ENCODE measurements around the gene PCNT.
"Not testable (repeated sequence)": the region's sequence is repeated elsewhere in the genome, so short reads cannot be mapped to it uniquely, and the experiment has no call there.

Gene PCNT

GRCh38 chr21:46304955-46305354 lies 19.0 kb upstream of the PCNT start:
- DNase-seq, result no peak

- no peak for DNase-seq
Measured at GRCh38 chr21:46307625-46308024, 16.3 kb upstream of the PCNT start.

- no peak for DNase-seq
Measured at GRCh38 chr21:46308431-46308830, 15.5 kb upstream of the PCNT start.

DNA sequence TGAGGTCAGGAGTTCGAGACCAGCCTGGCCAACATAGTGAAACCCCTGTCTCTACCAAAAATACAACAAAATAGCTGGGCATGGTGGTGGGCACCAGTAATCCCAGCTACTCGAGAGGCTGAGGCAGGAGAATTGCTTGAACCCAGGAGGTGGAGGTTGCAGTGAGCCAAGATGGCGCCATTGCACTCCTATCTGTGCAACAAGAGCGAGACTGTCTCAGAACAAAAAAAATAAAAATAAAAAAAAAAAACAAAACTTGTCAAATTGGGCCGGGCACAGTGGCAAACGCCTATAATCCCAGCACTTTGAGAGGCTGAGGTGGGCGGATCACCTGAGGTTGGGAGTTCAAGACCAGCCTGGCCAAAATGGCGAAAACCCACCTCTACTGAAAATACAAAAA lies 13.7 kb upstream of the PCNT start:
- not testable (repeated sequence) for DNase-seq

DNA sequence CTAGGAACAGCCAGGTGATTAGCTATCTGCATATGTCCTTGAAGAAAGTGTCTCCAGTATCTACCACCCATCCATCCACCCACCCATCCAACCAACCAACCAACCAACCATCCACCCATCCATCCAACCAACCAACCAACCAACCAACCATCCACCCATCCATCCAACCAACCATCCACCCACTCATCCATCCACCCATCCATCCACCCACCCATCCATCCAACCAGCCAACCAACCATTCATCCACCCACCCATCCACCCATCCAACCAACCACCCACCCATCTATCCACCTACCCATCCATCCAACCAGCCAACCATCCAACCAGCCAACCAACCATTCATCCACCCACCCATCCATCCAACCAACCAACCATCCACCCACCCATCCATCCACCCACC lies 12.4 kb upstream of the PCNT start:
- DNase-seq, result no peak

DNA sequence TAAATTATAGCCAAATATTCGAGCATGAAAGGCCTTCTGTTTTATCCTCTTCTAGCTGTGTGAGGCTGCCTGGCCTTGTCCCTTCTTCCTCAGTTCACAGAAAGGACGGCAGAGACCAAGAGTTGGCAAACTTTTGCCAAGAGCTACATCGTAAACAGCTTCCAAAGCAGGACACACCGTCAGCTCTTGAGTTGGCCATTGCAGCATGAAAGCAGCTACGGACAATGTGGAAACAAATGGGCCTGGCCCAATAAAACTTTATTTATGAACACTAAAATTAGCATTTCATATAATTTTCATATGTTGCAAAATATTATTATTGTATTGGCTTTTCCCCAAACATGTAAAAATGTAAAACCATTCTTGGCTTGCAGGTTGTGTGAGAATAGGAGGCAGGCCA lies 11.0 kb upstream of the PCNT start:
- no peak for DNase-seq

DNA sequence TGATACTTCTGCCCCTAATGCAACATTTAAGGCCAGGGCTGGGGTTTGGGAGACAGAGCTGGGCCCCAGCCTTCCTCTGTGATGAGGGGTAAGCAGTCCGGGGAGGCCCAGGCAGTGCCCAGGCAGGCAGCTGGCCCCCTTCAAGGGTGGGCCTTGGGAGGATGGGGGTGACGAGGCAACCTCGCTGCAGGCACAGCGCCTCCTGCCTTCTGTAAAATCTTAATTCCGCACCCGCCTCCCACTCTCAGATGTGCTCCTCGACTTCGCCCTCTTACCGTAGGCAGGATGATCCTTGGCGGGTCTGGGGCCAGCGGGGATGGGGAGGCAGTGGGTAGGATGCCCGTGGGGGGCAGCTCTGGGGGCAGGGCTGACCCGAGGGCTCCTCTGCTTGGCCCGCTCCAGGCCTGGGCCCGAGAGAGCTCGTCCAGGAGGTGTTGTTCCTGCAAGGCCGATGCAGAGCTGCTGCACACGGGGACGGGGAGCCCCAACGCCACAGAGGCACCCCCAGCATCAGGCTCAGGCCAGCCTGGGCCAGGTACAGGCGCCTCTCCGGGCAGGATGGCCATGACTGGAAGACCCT lies 9.4 kb upstream of the PCNT start:
- no peak for DNase-seq

DNA sequence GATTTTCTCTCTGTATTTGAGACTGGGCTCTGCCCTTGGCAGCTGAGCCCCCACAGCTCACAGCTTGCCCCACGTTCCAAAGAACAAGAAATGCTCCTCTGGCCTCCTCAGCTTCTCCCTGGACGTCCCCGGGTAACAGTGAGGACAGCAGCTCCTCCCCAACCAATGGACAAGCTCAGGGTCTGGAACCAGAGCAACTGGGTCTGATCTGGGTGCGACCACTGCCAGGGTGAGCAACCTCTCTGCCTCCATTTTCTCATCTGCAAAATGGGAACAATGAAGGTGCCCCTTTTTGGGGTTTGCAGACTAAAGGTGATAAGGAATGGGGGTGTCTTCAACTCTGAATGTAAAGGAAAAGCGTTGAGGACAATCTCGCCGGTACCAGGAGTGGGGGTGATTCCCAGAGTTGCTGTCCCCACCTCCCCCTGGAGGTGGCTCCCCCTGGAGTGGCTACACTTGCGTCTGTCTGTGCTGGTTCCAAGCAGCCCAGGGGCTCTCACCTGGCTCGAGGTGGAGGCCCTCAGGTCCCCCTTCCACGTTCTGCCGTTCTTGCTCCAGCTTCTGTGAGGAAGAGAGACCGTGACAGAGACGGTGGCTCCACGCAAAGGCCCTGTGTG lies 7.1 kb upstream of the PCNT start:
- no peak for DNase-seq

DNA sequence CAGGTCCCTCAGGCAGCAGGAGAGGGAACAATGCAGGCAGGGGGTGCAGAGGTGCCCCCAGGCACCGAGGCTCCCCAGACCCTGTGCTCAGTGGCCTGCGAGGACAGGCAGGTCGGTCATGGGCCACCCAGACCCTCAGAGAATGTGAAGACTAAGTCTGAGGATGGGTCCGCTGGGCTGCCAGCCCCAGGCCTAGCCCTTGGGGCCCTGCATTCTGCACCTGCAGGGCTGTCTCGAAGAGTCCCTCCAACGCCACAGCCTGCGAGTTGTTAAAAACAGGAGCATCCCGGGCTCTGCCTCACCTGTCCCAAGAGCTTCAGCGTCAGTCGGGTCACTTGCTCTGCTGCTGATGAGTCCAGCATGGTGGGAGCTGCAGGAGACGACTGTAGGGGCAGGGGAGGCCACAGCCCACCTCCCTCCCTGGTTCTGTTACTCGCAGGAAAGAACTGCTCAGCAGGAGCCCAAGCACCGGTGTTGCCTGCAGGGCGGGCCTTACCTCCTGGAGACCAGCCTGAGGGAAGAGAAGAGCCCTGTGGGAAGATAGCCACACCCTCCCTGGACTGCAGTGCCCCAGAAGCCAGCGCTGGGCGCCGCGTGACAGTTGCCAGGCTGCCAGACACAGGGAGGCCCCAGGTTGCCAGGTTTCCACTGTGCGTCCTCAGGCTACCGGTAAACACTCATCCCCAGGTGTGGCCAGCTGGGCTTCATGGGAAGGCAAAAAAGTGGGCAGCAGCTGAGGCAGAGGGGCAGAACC lies 6.1 kb upstream of the PCNT start:
- DNase-seq, result no peak

DNA sequence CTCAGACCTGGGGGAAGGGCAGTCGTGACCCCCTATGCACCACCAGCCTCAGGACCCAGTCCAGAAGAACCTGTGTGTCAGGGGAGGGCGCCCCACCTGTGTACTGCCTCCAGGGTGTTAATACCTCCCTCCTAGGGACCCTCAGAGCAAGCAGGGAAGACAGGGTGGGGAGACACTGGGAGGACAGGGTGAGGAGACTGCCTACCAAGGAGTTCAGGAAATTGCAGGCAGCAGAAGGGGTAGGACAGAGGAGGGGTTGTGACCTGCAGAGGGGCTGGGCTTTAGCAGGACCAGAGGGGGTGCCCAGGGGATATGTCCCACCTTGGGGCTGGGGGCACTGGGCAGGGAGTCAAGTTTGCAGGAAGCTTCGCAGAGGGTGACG lies 5.5 kb upstream of the PCNT start:
- no peak for DNase-seq

DNA sequence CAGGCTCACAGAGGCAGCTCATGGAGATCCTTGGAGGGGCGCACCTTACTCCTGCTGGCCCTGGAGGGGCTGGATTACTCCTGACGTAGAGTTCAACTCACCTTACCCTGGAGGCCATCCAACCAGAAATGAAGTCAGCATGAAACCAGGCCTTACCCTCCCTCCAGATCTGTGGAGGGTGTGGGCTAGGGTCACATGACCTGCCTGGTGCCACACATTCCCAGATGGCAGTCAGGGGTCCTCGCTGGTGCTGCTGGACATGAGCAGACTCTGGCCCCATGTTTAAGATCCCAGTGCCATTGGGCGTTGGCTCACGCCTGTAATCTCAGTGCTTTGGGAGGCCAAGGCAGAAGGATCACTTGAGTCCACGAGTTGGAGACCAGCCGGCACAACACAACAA lies 4.8 kb upstream of the PCNT start:
- DNase-seq, result no peak

GRCh38 chr21:46320331-46320801 lies 3.6 kb upstream of the PCNT start:
- DNase-seq, result no peak

DNA sequence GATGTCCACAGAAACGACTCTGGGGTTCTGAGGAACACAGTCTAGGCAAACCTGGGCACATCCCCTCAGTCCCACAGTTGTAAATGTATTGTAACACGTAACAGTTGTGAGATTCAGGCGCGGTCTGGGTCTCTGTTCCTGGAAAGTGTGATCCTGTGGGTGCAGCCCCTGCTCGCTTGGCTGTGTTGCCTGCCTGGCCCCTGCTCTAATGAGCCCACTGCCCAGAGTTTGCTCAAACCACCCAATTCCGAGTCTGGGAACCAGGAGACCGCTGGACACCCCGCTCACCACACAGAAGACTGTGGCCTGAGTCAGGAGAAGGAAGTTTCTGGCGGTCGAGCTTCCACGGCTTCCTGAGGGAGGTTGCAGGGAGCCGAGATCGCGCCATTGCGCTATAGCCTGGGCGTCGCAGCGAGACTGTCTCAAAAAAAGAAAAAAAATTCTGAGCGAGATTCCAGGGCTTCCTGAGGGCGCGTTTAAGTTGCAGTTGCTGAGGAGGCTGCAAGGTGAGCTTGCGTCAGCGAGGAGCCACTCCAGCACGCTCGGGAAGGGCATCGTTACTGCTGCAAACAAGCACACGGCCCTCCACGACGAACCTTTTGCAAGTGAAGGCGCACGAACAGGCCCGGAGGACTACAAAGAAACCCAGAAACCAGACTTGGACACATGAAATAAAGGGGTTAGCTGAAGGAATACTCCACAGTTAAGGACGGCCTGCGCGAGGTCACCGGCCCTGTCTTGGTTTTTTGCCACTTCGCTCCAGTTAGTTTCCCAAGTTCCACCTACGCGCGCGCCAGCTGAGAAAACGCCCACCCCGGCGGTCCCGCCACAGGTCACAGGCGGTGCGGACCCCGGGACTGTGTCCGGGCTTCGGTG lies 1.4 kb upstream of the PCNT start:
- peak; percentile 31 for DNase-seq

GRCh38 chr21:46323227-46323709 lies 688 bp upstream of the PCNT start:
- DNase-seq, result peak; percentile 20

GRCh38 chr21:46324390-46325072 lies 575 bp downstream of the PCNT start:
- peak; percentile 90 for DNase-seq

GRCh38 chr21:46325073-46325912 lies 1.3 kb downstream of the PCNT start:
- DNase-seq, result peak; percentile 62

- no peak for DNase-seq
Measured at GRCh38 chr21:46326110-46326703, 2.3 kb downstream of the PCNT start.

DNA sequence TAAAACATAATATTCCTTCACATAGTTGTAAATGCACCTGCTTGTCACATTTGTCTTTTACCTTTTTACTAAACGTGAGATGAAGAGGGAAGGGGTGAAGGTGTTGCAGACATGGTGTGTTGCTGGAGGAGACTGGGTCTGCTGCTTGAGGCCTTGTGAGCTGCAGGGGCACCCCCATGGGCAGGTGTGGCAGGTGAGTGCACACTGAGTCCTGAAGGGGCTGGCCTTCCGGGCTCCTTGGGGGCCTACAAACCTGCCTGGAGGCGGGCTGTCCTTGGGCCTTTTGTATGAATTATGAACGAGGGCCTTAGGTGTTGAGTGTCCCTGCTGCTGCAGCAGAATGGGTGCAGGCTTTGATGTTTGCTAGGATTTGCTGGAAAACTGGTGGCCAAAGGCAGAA lies 3.8 kb downstream of the PCNT start:
- DNase-seq, result no peak

DNA sequence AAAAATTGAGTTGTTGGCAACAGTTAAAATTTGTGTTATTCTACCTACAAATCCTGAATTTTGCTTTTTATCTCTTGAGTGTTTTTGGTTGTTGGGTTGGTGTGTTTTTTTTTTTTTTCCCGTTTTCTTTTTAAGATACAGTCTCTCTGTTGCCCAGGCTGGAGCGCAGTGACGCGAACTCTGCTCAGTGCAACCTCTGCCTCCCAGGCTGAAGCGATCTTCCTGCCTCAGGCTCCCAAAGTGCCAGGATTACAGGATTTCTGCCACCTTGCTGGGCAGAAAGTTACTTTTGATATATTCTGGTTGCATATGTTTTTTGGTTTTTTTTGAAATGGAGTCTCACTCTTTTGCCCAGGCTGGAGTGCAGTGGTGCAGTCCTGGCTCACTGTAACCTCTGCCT lies 4.2 kb downstream of the PCNT start:
- no peak for DNase-seq

GRCh38 chr21:46329796-46330195 lies 5.8 kb downstream of the PCNT start:
- no peak for DNase-seq

Data from activated CD4-positive, alpha-beta T cell treated with anti-CD3 and anti-CD28 coated beads, Interleukin-10, Interleukin-2, amounts not matched to agents 100 ng/mL and 50 ng/mL, durations not matched to agents 16 hours and 8 hours (primary cell).